A673 (cell line): ENCODE results near the gene ZNF664. TPM values are rescaled to one million over a fixed set of nuclear protein-coding genes. Genes with fewer than 3 reads are reported as not detected.

Experiments
- BruUV-seq: library from RNA; stranded (reverse); fragments of 400-500 nt; replicated peaks from 2 replicates; lab custom pipeline; 2021; lab: Mats Ljungman, UMichigan
- CTCF ChIA-PET: fragments of 300-600 bp; sonication (Branson Sonifier 250); formaldehyde crosslinking; loops from one replicate; lab custom pipeline; 2022; ENCODE audit warnings: antibody characterized with exemption; lab: Charles Lee
- POLR2A ChIA-PET: fragments of 300-600 bp; sonication (Branson Sonifier 250); formaldehyde crosslinking; loops from one replicate; lab custom pipeline; 2022; ENCODE audit warnings: antibody characterized with exemption; ENCODE audit not compliant: low non-redundant PET; lab: Charles Lee
- DNase-seq: peaks from one replicate; pipeline ENCODE4 v3.0.0-alpha.2; 2015; ENCODE audit warnings: low spot score
- H3K27ac ChIP-seq: fragments of 200-600 bp; sonication (generic); 2 replicates; pipeline ENCODE4 v1.5.1; 2016; ENCODE audit warnings: mixed run types, low read depth, mild to moderate bottlenecking, mixed read lengths, antibody characterized with exemption, low read length; ENCODE audit not compliant: poor library complexity, severe bottlenecking
- H3K27me3 ChIP-seq: fragments of 200-600 bp; sonication (generic); replicated peaks from 2 replicates; pipeline ENCODE4 v1.6.1; 2017; ENCODE audit warnings: mixed run types, low read depth, mild to moderate bottlenecking, mixed read lengths, antibody characterized with exemption, low read length; ENCODE audit not compliant: insufficient read depth, poor library complexity
- H3K36me3 ChIP-seq: fragments of 200-600 bp; sonication (generic); 2 replicates; pipeline ENCODE4 v1.6.1; 2016; ENCODE audit warnings: mixed run types, mild to moderate bottlenecking, mixed read lengths, antibody characterized with exemption, low read length; ENCODE audit not compliant: insufficient read depth, poor library complexity, severe bottlenecking
- H3K4me1 ChIP-seq: fragments of 200-600 bp; sonication (generic); 2 replicates; pipeline ENCODE4 v1.6.1; 2017; ENCODE audit warnings: mixed run types, mild to moderate bottlenecking, mixed read lengths, antibody characterized with exemption, low read length; ENCODE audit not compliant: insufficient read depth, poor library complexity, severe bottlenecking
- H3K4me3 ChIP-seq: fragments of 200-600 bp; sonication (generic); 2 replicates; pipeline ENCODE4 v1.5.1; 2016; ENCODE audit warnings: low read depth, mixed run types, mild to moderate bottlenecking, mixed read lengths, low read length; ENCODE audit not compliant: poor library complexity, severe bottlenecking
- H3K9me3 ChIP-seq: fragments of 200-600 bp; sonication (generic); 2 replicates; pipeline ENCODE4 v1.6.1; 2016; ENCODE audit warnings: mixed run types, low read depth, mild to moderate bottlenecking, mixed read lengths, antibody characterized with exemption, low read length; ENCODE audit not compliant: poor library complexity, severe bottlenecking
- CTCF ChIP-seq: fragments of 300-800, 200-600 bp; sonication (generic); conservative IDR thresholded peaks from 2 replicates; pipeline ENCODE4 v1.5.1; 2017; ENCODE audit warnings: low read depth, mild to moderate bottlenecking, antibody characterized with exemption, low read length, moderate library complexity, mixed read lengths
- EZH2 ChIP-seq: fragments of 200-600 bp; sonication (generic); IDR thresholded peaks from 2 replicates; pipeline ENCODE4 v1.6.1; 2017; ENCODE audit warnings: borderline replicate concordance, low read depth, mild to moderate bottlenecking, mixed read lengths, antibody characterized with exemption, low read length; ENCODE audit not compliant: poor library complexity, severe bottlenecking
- intact Hi-C: fragments of 100-400 bp; cut with micrococcal nuclease; formaldehyde crosslinking; loops from one replicate; pipeline ENCODE4 v1.10.0; 2022; ENCODE audit not compliant: unreplicated experiment
- total RNA-seq: library from RNA; stranded (reverse); gene quantifications from 2 replicates; pipeline ENCODE4 v1.2.3, GENCODE V29; 2021

The ZNF664 gene
- total RNA-seq, 1 experiment from 2014 or later = 135 TPM

GRCh38 chr12:123939716-123940626 lies 33.0 kb upstream of the ZNF664 start:
- BruUV-seq = no TSS peak
- Histone ChIP-seq H3K4me1 (no peaks in the 10 kb centered on the region), H3K27me3 (no peaks in the 10 kb centered on the region), H3K9me3 (no peaks in the 10 kb centered on the region), H3K36me3 (no peaks in the 10 kb centered on the region), H3K4me3 (no peak overlapping the region), H3K27ac (no peak overlapping the region)
- ChIA-PET CTCF (no interaction called here), POLR2A (interaction anchor here (0.5 kb wide), 1 partner anchor 228 kb away, joined by 6 read pairs; the partner anchor contains the start of gene ATP6V0A2)
- no peak for TF ChIP-seq EZH2
- no peak for TF ChIP-seq CTCF
- intact Hi-C loops = no loop called here
- DNase-seq = no peak

GRCh38 chr12:123940627-123940966 lies 32.4 kb upstream of the ZNF664 start:
- TF ChIP-seq EZH2 (no peak), CTCF (no peak)
- Histone ChIP-seq H3K27me3 (no peaks in the 10 kb centered on the region), H3K27ac (no peak overlapping the region), H3K4me1 (no peaks in the 10 kb centered on the region), H3K4me3 (no peak overlapping the region), H3K9me3 (no peaks in the 10 kb centered on the region), H3K36me3 (no peaks in the 10 kb centered on the region)
- POLR2A ChIA-PET = interaction anchor here (0.5 kb wide), 1 partner anchor 228 kb away, joined by 6 read pairs; the partner anchor contains the start of gene ATP6V0A2
- DNase-seq = no peak
- no TSS peak for BruUV-seq
- CTCF ChIA-PET = no interaction called here
- intact Hi-C loops = no loop called here

- H3K27me3 ChIP-seq = no peaks in the 10 kb centered on the region
- no peaks in the 10 kb centered on the region for H3K36me3 ChIP-seq
- TF ChIP-seq CTCF (no peak), EZH2 (no peak)
- POLR2A ChIA-PET = no interaction called here
- no peak for DNase-seq
- no TSS peak for BruUV-seq
- no peak overlapping the region for H3K27ac ChIP-seq
- H3K4me3 ChIP-seq = no peak overlapping the region
- CTCF ChIA-PET = no interaction called here
- no peaks in the 10 kb centered on the region for H3K4me1 ChIP-seq
- no peaks in the 10 kb centered on the region for H3K9me3 ChIP-seq
- intact Hi-C loops = no loop called here
These were observed 32.0 kb upstream of the ZNF664 start for GRCh38 chr12:123941000-123941399.
